ENCODE measurements around the gene MRPL54. TPM values are rescaled to one million over a fixed set of nuclear protein-coding genes. Genes with fewer than 3 reads are reported as not detected.

The MRPL54 gene
- polyA plus RNA-seq, 1 donor from 2014 or later, result 74.7 TPM

DNA sequence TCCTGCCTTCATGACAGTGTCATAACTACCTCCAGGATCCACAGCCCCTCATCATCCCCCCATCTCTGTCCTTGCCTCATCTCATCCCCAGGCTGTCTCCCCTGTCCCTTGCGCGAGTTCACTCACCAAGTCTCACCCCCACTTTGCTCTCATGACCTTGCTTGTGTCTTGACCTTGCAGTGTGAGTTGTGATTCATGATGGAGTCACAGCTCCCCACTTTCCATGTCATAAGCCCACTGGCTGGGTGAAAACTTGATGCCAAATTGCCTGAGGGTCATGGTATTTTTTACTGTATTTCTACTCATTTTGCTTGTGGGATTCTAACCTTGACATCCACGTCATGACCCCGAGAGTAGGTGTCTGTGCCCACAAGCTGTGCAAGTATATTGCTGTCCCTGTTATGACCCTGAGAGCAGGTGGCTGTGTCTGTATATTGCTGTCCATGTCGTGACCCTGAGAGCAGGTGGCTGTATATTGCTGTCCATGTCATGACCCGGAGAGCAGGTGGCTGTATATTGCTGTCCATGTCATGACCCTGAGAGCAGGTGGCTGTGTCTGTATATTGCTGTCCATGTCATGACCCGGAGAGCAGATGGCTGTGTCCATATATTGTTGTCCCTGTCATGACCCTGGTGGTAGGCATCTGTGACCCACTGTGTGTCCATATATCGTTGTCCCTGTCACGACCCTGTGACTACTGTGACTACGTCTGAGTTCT lies 24.8 kb upstream of the MRPL54 start:
- Histone ChIP-seq H3K36me3 (ENCODE audit: insufficient read depth, low read length) (no peaks in the 10 kb centered on the region), H3K9ac (ENCODE audit: low read length) (no peak overlapping the region), H3F3A (ENCODE audit: insufficient read depth, low read length, poor library complexity, severe bottlenecking) (no peaks in the 10 kb centered on the region), H3K79me2 (replicated peaks; ENCODE audit: insufficient read depth, low read length) (no peaks in the 10 kb centered on the region), H3K4me3 (ENCODE audit: low read length) (no peak overlapping the region), H3K27ac (ENCODE audit: low read length) (no peak overlapping the region), H3K9me3 (ENCODE audit: low read length) (no peaks in the 10 kb centered on the region), H2AFZ (ENCODE audit: low read depth, low read length) (no peak overlapping the region), H3K4me2 (ENCODE audit: low read length) (no peak overlapping the region), H3K9me2 (ENCODE audit: insufficient read depth, low read length) (no peaks in the 10 kb centered on the region), H4K20me1 (ENCODE audit: insufficient read depth) (no peaks in the 10 kb centered on the region), H3K27me3 (ENCODE audit: insufficient read depth, low read depth, low read length) (no peaks in the 10 kb centered on the region)
- no peak for TF ChIP-seq TAF1 (IDR thresholded peaks at IDR 0.05; ENCODE audit: low read depth)
- TF ChIP-seq RAD21 (conservative IDR thresholded peaks at IDR 0.05), result no peak
- no peak for TF ChIP-seq EZH2 (IDR thresholded peaks at IDR 0.05; ENCODE audit: borderline replicate concordance, insufficient read depth, low read length, poor library complexity, severe bottlenecking)
- no peak for TF ChIP-seq SMC3 (conservative IDR thresholded peaks at IDR 0.05; ENCODE audit: poor library complexity)
- TF ChIP-seq CTCF (IDR thresholded peaks at IDR 0.05; ENCODE audit: poor library complexity, severe bottlenecking), result no peak
- TF ChIP-seq EP300 (conservative IDR thresholded peaks at IDR 0.05; ENCODE audit: poor library complexity, severe bottlenecking), result no peak
- TF ChIP-seq POLR2AphosphoS5 (IDR thresholded peaks at IDR 0.05), result no peak
- TF ChIP-seq, protein P1, sequence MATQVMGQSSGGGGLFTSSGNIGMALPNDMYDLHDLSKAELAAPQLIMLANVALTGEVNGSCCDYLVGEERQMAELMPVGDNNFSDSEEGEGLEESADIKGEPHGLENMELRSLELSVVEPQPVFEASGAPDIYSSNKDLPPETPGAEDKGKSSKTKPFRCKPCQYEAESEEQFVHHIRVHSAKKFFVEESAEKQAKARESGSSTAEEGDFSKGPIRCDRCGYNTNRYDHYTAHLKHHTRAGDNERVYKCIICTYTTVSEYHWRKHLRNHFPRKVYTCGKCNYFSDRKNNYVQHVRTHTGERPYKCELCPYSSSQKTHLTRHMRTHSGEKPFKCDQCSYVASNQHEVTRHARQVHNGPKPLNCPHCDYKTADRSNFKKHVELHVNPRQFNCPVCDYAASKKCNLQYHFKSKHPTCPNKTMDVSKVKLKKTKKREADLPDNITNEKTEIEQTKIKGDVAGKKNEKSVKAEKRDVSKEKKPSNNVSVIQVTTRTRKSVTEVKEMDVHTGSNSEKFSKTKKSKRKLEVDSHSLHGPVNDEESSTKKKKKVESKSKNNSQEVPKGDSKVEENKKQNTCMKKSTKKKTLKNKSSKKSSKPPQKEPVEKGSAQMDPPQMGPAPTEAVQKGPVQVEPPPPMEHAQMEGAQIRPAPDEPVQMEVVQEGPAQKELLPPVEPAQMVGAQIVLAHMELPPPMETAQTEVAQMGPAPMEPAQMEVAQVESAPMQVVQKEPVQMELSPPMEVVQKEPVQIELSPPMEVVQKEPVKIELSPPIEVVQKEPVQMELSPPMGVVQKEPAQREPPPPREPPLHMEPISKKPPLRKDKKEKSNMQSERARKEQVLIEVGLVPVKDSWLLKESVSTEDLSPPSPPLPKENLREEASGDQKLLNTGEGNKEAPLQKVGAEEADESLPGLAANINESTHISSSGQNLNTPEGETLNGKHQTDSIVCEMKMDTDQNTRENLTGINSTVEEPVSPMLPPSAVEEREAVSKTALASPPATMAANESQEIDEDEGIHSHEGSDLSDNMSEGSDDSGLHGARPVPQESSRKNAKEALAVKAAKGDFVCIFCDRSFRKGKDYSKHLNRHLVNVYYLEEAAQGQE (IDR thresholded peaks at IDR 0.05; ENCODE audit: borderline replicate concordance), result no peak
- TF ChIP-seq MXI1 (conservative IDR thresholded peaks at IDR 0.05; ENCODE audit: poor library complexity, severe bottlenecking), result no peak

- Histone ChIP-seq H4K20me1 (ENCODE audit: insufficient read depth) (no peaks in the 10 kb centered on the region), H3K27me3 (ENCODE audit: insufficient read depth, low read depth, low read length) (no peaks in the 10 kb centered on the region), H3F3A (ENCODE audit: insufficient read depth, low read length, poor library complexity, severe bottlenecking) (no peaks in the 10 kb centered on the region), H3K79me2 (replicated peaks; ENCODE audit: insufficient read depth, low read length) (no peaks in the 10 kb centered on the region), H3K4me2 (ENCODE audit: low read length) (no peak overlapping the region), H3K27ac (ENCODE audit: low read length) (no peak overlapping the region), H3K9me3 (ENCODE audit: low read length) (no peaks in the 10 kb centered on the region), H2AFZ (ENCODE audit: low read depth, low read length) (no peak overlapping the region), H3K9ac (ENCODE audit: low read length) (no peak overlapping the region), H3K36me3 (ENCODE audit: insufficient read depth, low read length) (no peaks in the 10 kb centered on the region), H3K9me2 (ENCODE audit: insufficient read depth, low read length) (no peaks in the 10 kb centered on the region), H3K4me3 (ENCODE audit: low read length) (no peak overlapping the region)
- no peak for TF ChIP-seq TAF1 (IDR thresholded peaks at IDR 0.05; ENCODE audit: low read depth)
- no peak for TF ChIP-seq EZH2 (IDR thresholded peaks at IDR 0.05; ENCODE audit: borderline replicate concordance, insufficient read depth, low read length, poor library complexity, severe bottlenecking)
- no peak for TF ChIP-seq POLR2AphosphoS5 (IDR thresholded peaks at IDR 0.05)
- no peak for TF ChIP-seq CTCF (IDR thresholded peaks at IDR 0.05; ENCODE audit: poor library complexity, severe bottlenecking)
- TF ChIP-seq, protein P1 (IDR thresholded peaks at IDR 0.05; ENCODE audit: borderline replicate concordance), result no peak
- no peak for TF ChIP-seq EP300 (conservative IDR thresholded peaks at IDR 0.05; ENCODE audit: poor library complexity, severe bottlenecking)
- no peak for TF ChIP-seq RAD21 (conservative IDR thresholded peaks at IDR 0.05)
- TF ChIP-seq MXI1 (conservative IDR thresholded peaks at IDR 0.05; ENCODE audit: poor library complexity, severe bottlenecking), result no peak
- no peak for TF ChIP-seq SMC3 (conservative IDR thresholded peaks at IDR 0.05; ENCODE audit: poor library complexity)
Observed at GRCh38 chr19:3738477-3739220, 23.8 kb upstream of the MRPL54 start.

Data from neural cell (in vitro differentiated cells).